GM12865 (cell line): ENCODE measurements around the gene KRT40.

ENCODE experiments used
- DNase-seq: peaks from one replicate; pipeline ENCODE4 v3.0.0; 2010; ENCODE audit warnings: low read depth
- H3K4me3 ChIP-seq: 2 replicates; pipeline ENCODE4 v1.5.1; 2011; ENCODE audit warnings: mild to moderate bottlenecking, low read depth, low read length, control low read depth
- TF ChIP-seq, protein P1 (sequence below): IDR thresholded peaks from 2 replicates; pipeline ENCODE4 v1.5.1; 2011; ENCODE audit warnings: low read length, control low read depth, low read depth, inconsistent platforms; ENCODE audit not compliant: insufficient read depth; ENCODE audit errors: missing control alignments

KRT40 gene

DNA sequence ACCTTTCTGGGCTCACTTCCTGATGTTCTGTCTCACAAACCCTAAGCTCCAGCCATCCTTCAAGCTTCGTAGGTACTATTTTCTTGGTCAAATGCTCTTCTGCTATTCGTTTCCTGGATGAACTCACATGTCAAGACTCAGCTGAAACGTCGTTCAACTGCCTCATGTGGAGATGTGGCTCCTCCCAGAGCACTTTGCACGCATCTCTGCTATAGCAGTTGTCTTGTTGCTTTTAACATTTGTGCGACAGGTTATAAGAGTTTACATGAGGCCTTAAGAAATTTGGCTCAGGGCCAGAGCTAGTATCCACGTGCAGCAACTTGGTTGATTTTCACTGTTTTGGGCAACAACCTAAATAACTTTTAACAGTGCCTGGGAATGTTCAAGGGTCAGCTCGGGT, 2.8 kb upstream of the KRT40 start:
- DNase-seq: no peak
- no peak overlapping the region for H3K4me3 ChIP-seq
- TF ChIP-seq, protein P1, sequence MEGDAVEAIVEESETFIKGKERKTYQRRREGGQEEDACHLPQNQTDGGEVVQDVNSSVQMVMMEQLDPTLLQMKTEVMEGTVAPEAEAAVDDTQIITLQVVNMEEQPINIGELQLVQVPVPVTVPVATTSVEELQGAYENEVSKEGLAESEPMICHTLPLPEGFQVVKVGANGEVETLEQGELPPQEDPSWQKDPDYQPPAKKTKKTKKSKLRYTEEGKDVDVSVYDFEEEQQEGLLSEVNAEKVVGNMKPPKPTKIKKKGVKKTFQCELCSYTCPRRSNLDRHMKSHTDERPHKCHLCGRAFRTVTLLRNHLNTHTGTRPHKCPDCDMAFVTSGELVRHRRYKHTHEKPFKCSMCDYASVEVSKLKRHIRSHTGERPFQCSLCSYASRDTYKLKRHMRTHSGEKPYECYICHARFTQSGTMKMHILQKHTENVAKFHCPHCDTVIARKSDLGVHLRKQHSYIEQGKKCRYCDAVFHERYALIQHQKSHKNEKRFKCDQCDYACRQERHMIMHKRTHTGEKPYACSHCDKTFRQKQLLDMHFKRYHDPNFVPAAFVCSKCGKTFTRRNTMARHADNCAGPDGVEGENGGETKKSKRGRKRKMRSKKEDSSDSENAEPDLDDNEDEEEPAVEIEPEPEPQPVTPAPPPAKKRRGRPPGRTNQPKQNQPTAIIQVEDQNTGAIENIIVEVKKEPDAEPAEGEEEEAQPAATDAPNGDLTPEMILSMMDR: no peak

DNA sequence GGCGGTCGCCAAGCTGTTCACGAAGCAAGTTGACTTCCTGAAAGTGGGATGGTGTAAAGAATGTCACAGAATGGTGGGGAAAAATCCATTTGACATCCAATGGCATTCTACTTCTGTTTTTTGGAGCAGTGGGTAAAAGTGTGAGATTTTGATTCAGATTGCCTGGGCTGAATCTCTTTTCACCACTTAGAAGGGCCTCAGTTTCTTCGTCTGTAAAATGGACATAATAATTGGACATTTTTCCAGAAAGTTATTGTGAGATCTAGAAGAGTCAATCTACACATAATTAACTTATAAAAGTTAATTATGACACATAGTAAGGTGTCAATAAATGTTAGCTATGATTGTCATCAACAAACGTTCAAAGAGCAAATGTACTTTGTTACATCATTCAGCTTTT, 3.0 kb downstream of the KRT40 start:
- DNase-seq: no peak
- no peak overlapping the region for H3K4me3 ChIP-seq
- TF ChIP-seq, protein P1: no peak

DNA sequence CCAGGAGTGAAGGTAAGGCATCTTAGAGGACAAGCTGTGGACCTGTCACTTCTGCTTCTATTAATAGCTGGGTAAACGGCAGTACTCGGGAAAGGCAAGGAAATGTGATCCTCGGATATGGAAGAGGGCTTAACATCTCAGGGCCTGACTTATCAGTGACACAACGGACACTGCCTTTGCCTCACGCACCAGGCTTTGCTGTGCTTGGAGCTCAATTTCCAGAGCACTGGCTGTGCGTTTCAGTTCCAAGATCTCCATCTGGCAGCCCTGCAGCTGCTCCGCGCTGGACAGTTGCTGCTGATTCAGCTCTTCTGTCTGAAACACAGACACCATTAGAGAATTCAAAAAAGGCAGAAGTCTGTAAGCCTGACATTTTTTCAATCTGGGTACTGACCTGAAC, 3.5 kb downstream of the KRT40 start:
- no peak for DNase-seq
- H3K4me3 ChIP-seq: no peak overlapping the region

DNA sequence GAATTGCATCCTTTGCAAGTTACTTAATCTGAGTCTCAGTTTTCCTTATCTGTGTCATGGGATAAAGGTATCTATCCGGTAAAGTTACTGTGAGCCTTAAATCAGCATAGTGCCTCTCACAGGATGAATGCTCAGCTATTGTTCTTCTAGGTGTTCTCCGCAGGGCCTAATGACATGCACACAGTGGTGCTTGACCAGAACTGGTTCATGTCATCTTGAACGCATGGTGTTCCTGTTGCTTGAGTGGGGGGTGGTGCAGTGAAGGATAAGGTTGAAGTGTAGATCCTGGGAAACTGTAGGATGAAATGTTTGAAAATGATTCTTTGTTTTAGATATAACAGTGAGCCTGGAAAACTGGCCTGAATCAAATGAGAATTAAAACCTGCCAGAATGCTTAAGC, 4.0 kb downstream of the KRT40 start:
- DNase-seq: no peak
- TF ChIP-seq, protein P1: no peak
- H3K4me3 ChIP-seq: no peak overlapping the region

More for the DNA sequence above, 3.5 kb downstream of the KRT40 start:
- TF ChIP-seq, protein P1: no peak

DNA sequence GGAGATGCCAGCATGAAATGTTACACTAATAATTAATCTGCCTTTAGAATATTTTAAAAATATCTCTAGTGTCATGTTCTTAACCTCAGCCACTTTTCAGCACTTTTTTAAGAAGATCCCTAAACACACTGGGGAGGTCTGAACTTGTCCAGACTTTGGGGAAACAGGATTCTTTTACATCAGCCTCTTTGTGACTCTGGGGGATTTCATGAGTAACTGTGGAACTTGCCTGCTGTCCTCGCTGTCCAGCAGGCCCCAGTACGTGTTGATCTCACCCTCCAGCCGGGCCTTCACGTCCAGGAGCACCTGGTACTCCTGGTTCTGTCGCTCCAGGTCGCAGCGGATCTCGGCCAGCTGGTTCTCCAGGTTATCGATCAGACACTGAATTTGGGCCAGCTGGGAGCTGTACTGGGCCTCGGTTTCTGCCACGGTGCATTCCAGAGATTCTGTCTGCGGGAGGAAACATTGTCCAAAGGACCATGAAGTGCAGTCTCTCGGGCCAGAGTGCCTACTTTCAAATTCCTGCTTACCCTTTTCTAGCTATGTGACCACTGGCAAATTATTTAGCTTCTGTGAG, 5.5 kb downstream of the KRT40 start:
- no peak for DNase-seq
- TF ChIP-seq, protein P1: no peak
- no peak overlapping the region for H3K4me3 ChIP-seq

DNA sequence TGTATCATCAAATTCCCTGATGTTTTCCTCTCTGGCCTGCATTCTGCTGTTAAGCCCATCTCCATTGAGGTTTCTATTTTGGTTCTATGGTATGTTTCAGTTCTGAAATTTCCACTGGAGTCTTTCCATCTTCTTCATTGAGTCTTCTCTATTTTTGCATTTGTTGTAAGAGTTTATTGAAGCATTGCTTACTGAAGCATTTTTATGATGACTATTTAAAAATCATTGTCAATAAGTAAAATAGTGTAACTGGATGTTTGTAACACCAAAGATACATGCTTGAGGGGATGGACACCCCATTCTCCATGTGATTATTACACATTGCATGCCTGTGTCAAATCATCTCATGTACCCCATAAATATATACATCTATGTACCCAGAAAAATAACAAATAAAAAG, 8.6 kb downstream of the KRT40 start:
- DNase-seq: no peak
- H3K4me3 ChIP-seq: no peak overlapping the region
- TF ChIP-seq, protein P1: no peak

DNA sequence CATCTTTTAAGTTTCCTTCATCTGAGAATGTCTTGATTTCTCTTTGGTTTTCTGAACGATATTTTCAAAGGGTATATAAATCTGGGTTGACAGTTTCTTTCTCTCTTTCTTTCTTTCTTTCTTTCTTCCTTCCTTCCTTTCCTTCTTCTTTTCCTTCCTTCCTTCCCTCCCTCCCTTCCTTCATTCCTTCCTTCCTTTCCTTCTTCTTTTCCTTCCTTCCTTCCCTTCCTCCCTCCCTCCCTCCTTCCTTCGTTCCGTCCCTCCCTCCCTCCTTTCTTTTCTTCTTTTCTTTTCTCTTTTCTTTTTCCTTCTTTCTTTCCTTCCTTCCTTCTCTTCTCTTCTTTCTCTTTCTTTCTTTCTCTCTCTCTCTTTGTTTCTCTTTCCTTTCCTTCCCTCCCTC, 9.8 kb downstream of the KRT40 start:
- H3K4me3 ChIP-seq: no peak overlapping the region
- TF ChIP-seq, protein P1: no peak
- no peak for DNase-seq
